ENCODE data around the gene SPRY4. TPM values are rescaled to one million over a fixed set of nuclear protein-coding genes. Genes with fewer than 3 reads are reported as not detected.

Gene SPRY4
- total RNA-seq, 2 donors from 2014 or later, result 8.4 to 21.5 TPM

GRCh38 chr5:142313275-142313674, 11.5 kb downstream of the SPRY4 start:
- H3K9ac ChIP-seq (ENCODE audit: low read depth in 2 of 2, low read length in 2 of 2), result no peak overlapping the region
- no peaks in the 10 kb centered on the region for H3K36me3 ChIP-seq
- intact Hi-C loops (cut with DNase I), result no loop called here
- no peaks in the 10 kb centered on the region for H3K27me3 ChIP-seq
- no peaks in the 10 kb centered on the region for H3K9me3 ChIP-seq
- no peak for DNase-seq
- no peak overlapping the region for H3K4me3 ChIP-seq
- TF ChIP-seq CTCF (IDR thresholded peaks at IDR 0.05), result no peak
- no peak overlapping the region for H3K27ac ChIP-seq
- no peaks in the 10 kb centered on the region for H3K4me1 ChIP-seq

- H3K9me3 ChIP-seq, result no peaks in the 10 kb centered on the region
- TF ChIP-seq CTCF (IDR thresholded peaks at IDR 0.05), result no peak
- no peak overlapping the region for H3K9ac ChIP-seq (ENCODE audit: low read depth in 2 of 2, low read length in 2 of 2)
- H3K27ac ChIP-seq, result no peak overlapping the region
- intact Hi-C loops (cut with DNase I), result no loop called here
- H3K4me1 ChIP-seq, result no peaks in the 10 kb centered on the region
- no peak overlapping the region for H3K4me3 ChIP-seq
- H3K36me3 ChIP-seq, result no peaks in the 10 kb centered on the region
- no peaks in the 10 kb centered on the region for H3K27me3 ChIP-seq
- no peak for DNase-seq
Observed at GRCh38 chr5:142312399-142312798, 12.4 kb downstream of the SPRY4 start.

GRCh38 chr5:142311725-142312124, 13.1 kb downstream of the SPRY4 start:
- intact Hi-C loops (cut with DNase I), result no loop called here
- H3K27ac ChIP-seq, result no peak overlapping the region
- H3K9me3 ChIP-seq, result no peaks in the 10 kb centered on the region
- no peak for DNase-seq
- H3K4me3 ChIP-seq, result no peak overlapping the region
- no peaks in the 10 kb centered on the region for H3K4me1 ChIP-seq
- no peak overlapping the region for H3K9ac ChIP-seq (ENCODE audit: low read depth in 2 of 2, low read length in 2 of 2)
- no peak for TF ChIP-seq CTCF (IDR thresholded peaks at IDR 0.05)
- no peaks in the 10 kb centered on the region for H3K27me3 ChIP-seq
- no peaks in the 10 kb centered on the region for H3K36me3 ChIP-seq

- H3K9ac ChIP-seq (ENCODE audit: low read depth in 2 of 2, low read length in 2 of 2), result no peak overlapping the region
- H3K4me1 ChIP-seq, result peaks cover 4% of the 10 kb centered on the region
- no peaks in the 10 kb centered on the region for H3K9me3 ChIP-seq
- no peak overlapping the region for H3K27ac ChIP-seq
- H3K27me3 ChIP-seq, result no peaks in the 10 kb centered on the region
- intact Hi-C loops (cut with DNase I), result no loop called here
- TF ChIP-seq CTCF (IDR thresholded peaks at IDR 0.05), result no peak
- no peaks in the 10 kb centered on the region for H3K36me3 ChIP-seq
- no peak overlapping the region for H3K4me3 ChIP-seq
- no peak for DNase-seq
Observed at GRCh38 chr5:142310803-142311202, 14.0 kb downstream of the SPRY4 start.

GRCh38 chr5:142309747-142310318, 15.0 kb downstream of the SPRY4 start:
- Histone ChIP-seq H3K27me3 (no peaks in the 10 kb centered on the region), H3K4me1 (peaks cover 4% of the 10 kb centered on the region), H3K9me3 (no peaks in the 10 kb centered on the region), H3K9ac (ENCODE audit: low read depth in 2 of 2, low read length in 2 of 2) (no peak overlapping the region), H3K36me3 (no peaks in the 10 kb centered on the region), H3K27ac (no peak overlapping the region), H3K4me3 (no peak overlapping the region)
- intact Hi-C loops (cut with DNase I), result no loop called here
- DNase-seq, result no peak
- no peak for TF ChIP-seq CTCF (IDR thresholded peaks at IDR 0.05)

Data from colonic mucosa (tissue), 4 donors.